K562 (cell line): ENCODE measurements around the gene MS4A2. TPM values are rescaled to one million over a fixed set of nuclear protein-coding genes. Genes with fewer than 3 reads are reported as not detected.
"Not testable (repeated sequence)": the region's sequence is repeated elsewhere in the genome, so short reads cannot be mapped to it uniquely, and the experiment has no call there.

Experiments
- ATAC-seq: fragments of 200-7000 bp; cut with Tn5 transposase; 3 replicates; pipeline ENCODE4 v1.9.1; 2020; ENCODE audit warnings: moderate library complexity
- BruUV-seq: library from RNA; stranded (reverse); fragments of 400-500 nt; replicated peaks from 2 replicates; lab custom pipeline; 2021; lab: Mats Ljungman, UMichigan
- CTCF ChIA-PET: fragments of 300-600 bp; formaldehyde crosslinking; extraction: SDS; loops from one replicate; lab custom pipeline; 2021; ENCODE audit warnings: low intra/inter-chr PET ratio; lab: Yijun Ruan, JAX
- POLR2A ChIA-PET: fragments of 300-600, 350-650 bp; sonication (Branson Sonifier 250); formaldehyde crosslinking; extraction: SDS; loops from one replicate; lab custom pipeline; 2021; ENCODE audit warnings: antibody characterized with exemption, inconsistent platforms; lab: Yijun Ruan, JAX
- DNase-seq, 4 experiments: peaks; one replicate each; pipeline versions ENCODE4 v3.0.0 to v3.0.0-alpha.2; 2011 to 2018; ENCODE audit warnings: low spot score in 3 of 4, mixed read lengths in 3 of 4; ENCODE audit errors: extremely low read depth in 1 of 4
- FAIRE-seq: peaks from 2 replicates; lab custom pipeline; 2011; peaks lifted over from hg19 to GRCh38; lab: Jason Lieb, UNC
- H2AFZ ChIP-seq: 2 replicates; pipeline ENCODE4 v1.6.0; 2011; ENCODE audit warnings: low read depth, low read length, control low read depth, inconsistent platforms
- H3K27ac ChIP-seq: fragments of 200-600 bp; 3 replicates; pipeline ENCODE4 v1.8.0; 2011; ENCODE audit warnings: low read depth, mild to moderate bottlenecking, control low read depth, inconsistent platforms, low read length, moderate library complexity, mixed read lengths; ENCODE audit errors: extremely low read depth
- H3K27me3 ChIP-seq, 2 experiments: fragments of 300-600 bp in 1 of 2; 2 replicates in 1 of 2; 3 replicates in 1 of 2; pipeline versions ENCODE4 v1.6.0 to v1.8.0; 2011; ENCODE audit warnings: inconsistent platforms in 2 of 2, low read length in 2 of 2, mild to moderate bottlenecking in 1 of 2, mixed read lengths in 1 of 2, moderate library complexity in 1 of 2; ENCODE audit not compliant: control insufficient read depth in 2 of 2, insufficient read depth in 2 of 2
- H3K36me3 ChIP-seq: fragments of 300-600 bp; 3 replicates; pipeline ENCODE4 v1.8.0; 2011; ENCODE audit warnings: mild to moderate bottlenecking, low read length, inconsistent platforms; ENCODE audit not compliant: control insufficient read depth, insufficient read depth
- H3K4me1 ChIP-seq, 2 experiments: fragments of 200-600 bp in 1 of 2; replicated peaks in 1 of 2; 2 replicates in 1 of 2; 3 replicates in 1 of 2; pipeline versions ENCODE4 v1.5.1 to v1.8.0; 2011; ENCODE audit warnings: inconsistent platforms in 2 of 2, low read length in 2 of 2, mild to moderate bottlenecking in 1 of 2, mixed read lengths in 1 of 2, moderate library complexity in 1 of 2; ENCODE audit not compliant: control insufficient read depth in 2 of 2, insufficient read depth in 2 of 2
- H3K4me2 ChIP-seq: 2 replicates; pipeline ENCODE4 v1.6.1; 2011; ENCODE audit warnings: low read length, control low read depth, inconsistent platforms, mixed read lengths; ENCODE audit not compliant: insufficient read depth
- H3K4me3 ChIP-seq: fragments of 200-600 bp; sonication (generic), shearing (Covaris generic); 2 replicates; pipeline ENCODE4 v1.5.1; 2016; ENCODE audit warnings: control low read depth, inconsistent platforms
- H3K79me2 ChIP-seq: fragments of 200-600 bp; 3 replicates; pipeline ENCODE4 v1.8.0; 2011; ENCODE audit warnings: low read length, inconsistent platforms; ENCODE audit not compliant: control insufficient read depth, insufficient read depth
- H3K9ac ChIP-seq, 2 experiments: 2 replicates each; pipeline versions ENCODE4 v1.6.0 to v1.6.1; 2011; ENCODE audit warnings: low read depth in 2 of 2, low read length in 2 of 2, control low read depth in 1 of 2, inconsistent platforms in 1 of 2, mild to moderate bottlenecking in 1 of 2, mixed read lengths in 1 of 2; ENCODE audit not compliant: insufficient read depth in 1 of 2
- H3K9me1 ChIP-seq: one replicate; pipeline ENCODE4 v1.6.0; 2011; ENCODE audit warnings: inconsistent platforms, mild to moderate bottlenecking, low read length, moderate library complexity; ENCODE audit not compliant: control insufficient read depth, insufficient read depth
- H3K9me3 ChIP-seq: replicated peaks from 2 replicates; pipeline ENCODE4 v1.5.1; 2011; ENCODE audit warnings: low read depth, low read length, inconsistent platforms; ENCODE audit not compliant: control insufficient read depth, insufficient read depth
- H4K20me1 ChIP-seq: replicated peaks from 2 replicates; pipeline ENCODE4 v1.6.1; 2011; ENCODE audit warnings: low read length, inconsistent platforms, mixed read lengths; ENCODE audit not compliant: control insufficient read depth, insufficient read depth
- FOXA3 ChIP-seq, 2 experiments: fragments of 450-650 bp in 1 of 2; sonication (generic) in 1 of 2; formaldehyde crosslinking; IDR thresholded peaks in 1 of 2; conservative IDR thresholded peaks in 1 of 2; 2 replicates each; pipeline versions ENCODE4 v1.4.0 to v1.8.0; 2020 to 2022; ENCODE audit warnings: mild to moderate bottlenecking in 2 of 2, missing genetic modification reagents in 1 of 2
- SMARCE1 ChIP-seq: fragments of 450-650 bp; IDR thresholded peaks from 2 replicates; pipeline ENCODE4 v1.7.1; 2016; ENCODE audit warnings: mild to moderate bottlenecking
- WGBS: fragments of 100-300 bp; shearing (Covaris generic); methylation state at CpG from one replicate; pipeline ENCODE4 v1.1.6; 2016; ENCODE audit warnings: low coverage, mixed read lengths; ENCODE audit not compliant: insufficient coverage; ENCODE audit errors: missing lambda C conversion rate; 5-methylcytosine and 5-hydroxymethylcytosine counted together
- in situ Hi-C: fragments of 300-500 bp; cut with MboI; formaldehyde crosslinking; loops from 4 replicates; pipeline ENCODE4 v1.15.0; 2018; ENCODE audit warnings: inconsistent platforms, mixed read lengths
- intact Hi-C: fragments of 100-400 bp; cut with micrococcal nuclease; formaldehyde crosslinking; loops from 2 replicates; pipeline ENCODE4 v1.14.2; 2022
- polyA plus RNA-seq, 8 experiments: library from polyadenylated mRNA; depleted of rRNA in 4 of 8; stranded (reverse) in 5 of 8; unstranded in 3 of 8; fragments of >200 nt; fragmentation: Nextera tagmentation in 2 of 8; fragmentation: Illumina TruSeq in 1 of 8; extraction: Ambion mirVana in 2 of 8; extraction: Trizol in 1 of 8; gene quantifications; 2 replicates each; pipeline versions ENCODE4 v1.2.1 to v1.2.3, GENCODE V29; 2011 to 2014; ENCODE audit warnings: inconsistent platforms in 1 of 8, missing spikeins in 1 of 8
- total RNA-seq, 7 experiments: library from RNA; depleted of rRNA in 6 of 7; stranded (reverse); fragments of >200 nt in 6 of 7; fragmentation: Illumina TruSeq in 2 of 7; extraction: Trizol in 2 of 7; gene quantifications; 2 replicates each; pipeline versions ENCODE4 v1.2.1 to v1.2.3, GENCODE V29; 2011 to 2021; ENCODE audit warnings: low replicate concordance in 1 of 7
- TF ChIP-seq, protein P1 (sequence below), 2 experiments: fragments of 450-650 bp; IDR thresholded peaks; 2 replicates each; pipeline ENCODE4 v1.6.1; 2018; ENCODE audit warnings: mild to moderate bottlenecking in 2 of 2, low read depth in 1 of 2; ENCODE audit not compliant: partially characterized antibody in 2 of 2

MS4A2 gene
- total and polyA plus RNA-seq, 9 of the 15 experiments (the other 6 are each of a cell fraction or from before 2014, with no cell fraction given): 0.06 to 5.7 (median 0.86) TPM

DNA sequence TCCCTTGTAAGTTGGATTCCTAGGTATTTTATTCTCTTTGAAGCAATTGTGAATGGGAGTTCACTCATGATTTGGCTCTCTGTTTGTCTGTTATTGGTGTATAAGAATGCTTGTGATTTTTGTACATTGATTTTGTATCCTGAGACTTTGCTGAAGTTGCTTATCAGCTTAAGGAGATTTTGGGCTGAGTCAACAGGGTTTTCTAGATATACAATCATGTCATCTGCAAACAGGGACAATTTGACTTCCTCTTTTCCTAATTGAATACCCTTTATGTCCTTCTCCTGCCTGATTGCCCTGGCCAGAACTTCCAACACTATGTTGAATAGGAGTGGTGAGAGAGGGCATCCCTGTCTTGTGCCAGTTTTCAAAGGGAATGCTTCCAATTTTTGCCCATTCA is 38.0 kb upstream of the MS4A2 start:
- H3K36me3 ChIP-seq, H3K79me2 ChIP-seq, H3K27ac ChIP-seq, ATAC-seq, H3K4me1 ChIP-seq, H3K9me1 ChIP-seq, H2AFZ ChIP-seq, H4K20me1 ChIP-seq, BruUV-seq, FAIRE-seq, H3K9me3 ChIP-seq, H3K9ac ChIP-seq, H3K27me3 ChIP-seq, H3K4me3 ChIP-seq, DNase-seq, POLR2A ChIA-PET, in situ Hi-C loops, CTCF ChIA-PET, H3K4me2 ChIP-seq: not testable (repeated sequence)
- TF ChIP-seq FOXA3 (CRISPR knock-in tag; conservative IDR thresholded peaks at IDR 0.05 in 1 of 2, IDR thresholded peaks at IDR 0.05 in 1 of 2) (peak in 1 of 2 experiments; percentile 76; a peak in 2 of 4 replicates), SMARCE1 (peak; percentile 70; the same call in 1 of the 2 replicates)
- intact Hi-C loops: loop anchor here (10.0 kb wide), 1 partner anchor 296 kb away; the partner anchor contains the start of gene STX3

DNA sequence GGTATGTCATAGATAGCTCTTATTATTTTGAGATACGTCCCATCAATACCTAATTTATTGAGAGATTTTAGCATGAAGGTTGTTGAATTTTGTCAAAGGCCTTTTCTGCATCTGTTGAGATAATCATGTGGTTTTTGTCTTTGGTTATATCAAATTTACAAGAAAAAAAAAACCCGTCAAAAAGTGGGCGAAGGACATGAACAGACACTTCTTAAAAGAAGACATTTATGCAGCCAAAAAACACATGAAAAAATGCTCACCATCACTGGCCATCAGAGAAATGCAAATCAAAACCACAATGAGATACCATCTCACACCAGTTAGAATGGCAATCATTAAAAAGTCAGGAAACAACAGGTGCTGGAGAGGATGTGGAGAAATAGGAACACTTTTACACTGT is 37.6 kb upstream of the MS4A2 start:
- TF ChIP-seq, protein P1, sequence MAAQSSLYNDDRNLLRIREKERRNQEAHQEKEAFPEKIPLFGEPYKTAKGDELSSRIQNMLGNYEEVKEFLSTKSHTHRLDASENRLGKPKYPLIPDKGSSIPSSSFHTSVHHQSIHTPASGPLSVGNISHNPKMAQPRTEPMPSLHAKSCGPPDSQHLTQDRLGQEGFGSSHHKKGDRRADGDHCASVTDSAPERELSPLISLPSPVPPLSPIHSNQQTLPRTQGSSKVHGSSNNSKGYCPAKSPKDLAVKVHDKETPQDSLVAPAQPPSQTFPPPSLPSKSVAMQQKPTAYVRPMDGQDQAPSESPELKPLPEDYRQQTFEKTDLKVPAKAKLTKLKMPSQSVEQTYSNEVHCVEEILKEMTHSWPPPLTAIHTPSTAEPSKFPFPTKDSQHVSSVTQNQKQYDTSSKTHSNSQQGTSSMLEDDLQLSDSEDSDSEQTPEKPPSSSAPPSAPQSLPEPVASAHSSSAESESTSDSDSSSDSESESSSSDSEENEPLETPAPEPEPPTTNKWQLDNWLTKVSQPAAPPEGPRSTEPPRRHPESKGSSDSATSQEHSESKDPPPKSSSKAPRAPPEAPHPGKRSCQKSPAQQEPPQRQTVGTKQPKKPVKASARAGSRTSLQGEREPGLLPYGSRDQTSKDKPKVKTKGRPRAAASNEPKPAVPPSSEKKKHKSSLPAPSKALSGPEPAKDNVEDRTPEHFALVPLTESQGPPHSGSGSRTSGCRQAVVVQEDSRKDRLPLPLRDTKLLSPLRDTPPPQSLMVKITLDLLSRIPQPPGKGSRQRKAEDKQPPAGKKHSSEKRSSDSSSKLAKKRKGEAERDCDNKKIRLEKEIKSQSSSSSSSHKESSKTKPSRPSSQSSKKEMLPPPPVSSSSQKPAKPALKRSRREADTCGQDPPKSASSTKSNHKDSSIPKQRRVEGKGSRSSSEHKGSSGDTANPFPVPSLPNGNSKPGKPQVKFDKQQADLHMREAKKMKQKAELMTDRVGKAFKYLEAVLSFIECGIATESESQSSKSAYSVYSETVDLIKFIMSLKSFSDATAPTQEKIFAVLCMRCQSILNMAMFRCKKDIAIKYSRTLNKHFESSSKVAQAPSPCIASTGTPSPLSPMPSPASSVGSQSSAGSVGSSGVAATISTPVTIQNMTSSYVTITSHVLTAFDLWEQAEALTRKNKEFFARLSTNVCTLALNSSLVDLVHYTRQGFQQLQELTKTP (IDR thresholded peaks at IDR 0.05; ENCODE audit: low read depth in 1 of 2, partially characterized antibody in 2 of 2): peak in 1 of 2 experiments; percentile 98
- DNase-seq, POLR2A ChIA-PET, H3K4me2 ChIP-seq, H4K20me1 ChIP-seq, H3K79me2 ChIP-seq, H3K9ac ChIP-seq, FAIRE-seq, H3K4me3 ChIP-seq, H3K36me3 ChIP-seq, ATAC-seq, H3K9me3 ChIP-seq, H3K27ac ChIP-seq, H2AFZ ChIP-seq, H3K27me3 ChIP-seq, H3K9me1 ChIP-seq, CTCF ChIA-PET, BruUV-seq, in situ Hi-C loops: not testable (repeated sequence)
- intact Hi-C loops: loop anchor here (10.0 kb wide), 1 partner anchor 296 kb away; the partner anchor contains the start of gene STX3
- 69% methylated on average over 3 of the region's 3 CpGs for WGBS
- H3K4me1 ChIP-seq: peaks cover 3 to 14% of the 10 kb centered on the region in 2 experiments
